IPS-15b (cell line): ENCODE measurements around the gene SDHB.

Experiments
- H3K27me3 ChIP-seq: one replicate; pipeline ENCODE4 v1.6.1; 2013; ENCODE audit warnings: low read length; ENCODE audit not compliant: control insufficient read depth, insufficient read depth
- H3K36me3 ChIP-seq: one replicate; pipeline ENCODE4 v1.6.1; 2013; ENCODE audit warnings: low read length; ENCODE audit not compliant: control insufficient read depth, insufficient read depth
- H3K4me1 ChIP-seq: one replicate; pipeline ENCODE4 v1.6.1; 2013; ENCODE audit warnings: mild to moderate bottlenecking, low read length; ENCODE audit not compliant: control insufficient read depth, insufficient read depth
- H3K4me3 ChIP-seq: one replicate; pipeline ENCODE4 v1.5.1; 2013; ENCODE audit warnings: low read depth, low read length
- H3K9ac ChIP-seq: one replicate; pipeline ENCODE4 v1.6.1; 2013; ENCODE audit warnings: low read depth, mild to moderate bottlenecking, low read length
- H3K9me3 ChIP-seq: one replicate; pipeline ENCODE4 v1.6.1; 2013; ENCODE audit warnings: mild to moderate bottlenecking, low read length; ENCODE audit not compliant: control insufficient read depth, insufficient read depth

SDHB gene

DNA sequence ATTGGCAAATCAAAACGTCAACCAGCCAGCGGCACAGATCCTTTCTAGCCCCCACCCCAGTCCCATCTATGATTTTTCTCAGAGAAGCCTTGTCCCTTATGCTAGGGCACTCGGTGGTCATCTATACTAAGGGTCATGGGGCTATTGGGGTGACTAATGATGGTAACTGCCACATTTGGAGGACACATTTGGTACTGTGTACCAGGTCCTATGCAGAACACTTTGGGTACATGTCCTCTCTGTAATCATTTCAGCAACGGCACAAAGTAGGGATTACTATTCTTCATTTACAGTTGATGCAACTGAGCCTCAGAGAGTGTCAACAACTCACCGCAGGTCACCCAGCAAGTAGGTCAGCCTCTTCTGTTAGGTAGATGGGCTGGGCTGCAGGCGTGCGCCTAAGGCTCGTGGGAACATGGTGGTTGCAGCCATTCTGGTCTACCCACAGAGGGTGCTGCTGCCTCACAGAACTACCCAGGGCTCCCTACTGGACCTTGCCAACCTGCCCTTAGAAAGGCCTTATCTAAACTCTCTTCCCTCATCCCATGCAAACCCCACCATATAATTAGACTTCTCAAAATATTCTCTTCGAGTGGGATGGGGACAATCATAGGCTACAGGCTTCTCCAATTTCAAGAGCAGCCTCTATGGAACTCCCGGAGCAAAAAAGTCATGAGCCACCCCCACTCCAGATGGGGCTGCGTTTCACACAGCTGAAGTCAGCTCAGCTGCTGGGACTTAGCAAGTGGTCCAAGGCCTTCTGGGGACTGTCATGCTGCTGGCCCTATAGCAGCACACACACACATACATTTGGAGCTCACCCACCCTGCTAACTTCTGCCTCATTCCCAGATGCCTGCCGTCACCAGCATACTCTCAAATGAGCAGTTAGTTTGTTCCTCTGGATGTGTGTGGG, 5.8 kb upstream of the SDHB start:
- Histone ChIP-seq H3K9me3 (no peaks in the 10 kb centered on the region), H3K27me3 (no peaks in the 10 kb centered on the region), H3K9ac (no peak overlapping the region), H3K36me3 (no peaks in the 10 kb centered on the region), H3K4me1 (peaks cover 12% of the 10 kb centered on the region), H3K4me3 (no peak overlapping the region)

DNA sequence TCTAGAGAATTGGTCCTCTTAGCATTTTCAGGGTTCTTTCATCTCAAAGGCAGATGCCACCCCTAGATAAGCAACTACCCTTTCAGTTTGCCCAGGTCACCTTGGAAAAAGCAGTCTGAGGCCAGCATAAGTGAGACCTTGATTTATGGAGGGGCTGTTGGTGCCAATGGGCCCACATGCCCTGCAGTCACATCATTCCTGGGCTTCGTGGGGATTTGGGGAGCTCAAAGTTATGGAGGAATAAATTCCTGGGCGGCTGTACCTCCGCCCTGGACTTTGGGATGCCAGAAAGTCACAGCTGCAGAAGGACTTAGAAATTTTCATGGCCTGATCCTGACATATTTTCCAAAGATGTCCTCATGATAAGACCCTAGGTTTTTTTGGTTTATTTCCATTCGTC, 2.7 kb upstream of the SDHB start:
- Histone ChIP-seq H3K4me3 (no peak overlapping the region), H3K36me3 (no peaks in the 10 kb centered on the region), H3K4me1 (peaks cover 19% of the 10 kb centered on the region), H3K9me3 (no peaks in the 10 kb centered on the region), H3K27me3 (no peaks in the 10 kb centered on the region), H3K9ac (no peak overlapping the region)

DNA sequence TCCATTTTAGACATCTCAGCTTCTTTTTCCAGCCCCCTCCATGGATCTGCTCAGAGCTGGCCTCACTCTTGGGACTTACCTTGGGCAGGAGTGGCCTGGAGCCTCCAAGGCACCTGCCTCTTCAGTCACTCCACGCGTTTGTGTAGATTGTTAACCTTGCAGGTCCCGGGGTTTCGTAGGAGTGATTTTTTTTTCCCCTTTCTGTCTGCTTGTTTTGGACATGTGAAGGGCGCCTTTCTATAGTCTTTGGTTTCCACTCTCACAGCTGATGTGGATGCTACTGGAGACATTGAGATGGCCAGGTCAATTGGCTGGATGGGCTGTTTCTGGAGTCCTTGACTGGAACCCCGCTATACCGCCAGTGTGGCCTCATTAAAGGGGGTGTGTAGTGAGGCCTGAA, 2.0 kb upstream of the SDHB start:
- no peak overlapping the region for H3K4me3 ChIP-seq
- no peaks in the 10 kb centered on the region for H3K27me3 ChIP-seq
- H3K9me3 ChIP-seq: no peaks in the 10 kb centered on the region
- no peak overlapping the region for H3K9ac ChIP-seq
- peaks cover 19% of the 10 kb centered on the region for H3K4me1 ChIP-seq
- H3K36me3 ChIP-seq: no peaks in the 10 kb centered on the region

DNA sequence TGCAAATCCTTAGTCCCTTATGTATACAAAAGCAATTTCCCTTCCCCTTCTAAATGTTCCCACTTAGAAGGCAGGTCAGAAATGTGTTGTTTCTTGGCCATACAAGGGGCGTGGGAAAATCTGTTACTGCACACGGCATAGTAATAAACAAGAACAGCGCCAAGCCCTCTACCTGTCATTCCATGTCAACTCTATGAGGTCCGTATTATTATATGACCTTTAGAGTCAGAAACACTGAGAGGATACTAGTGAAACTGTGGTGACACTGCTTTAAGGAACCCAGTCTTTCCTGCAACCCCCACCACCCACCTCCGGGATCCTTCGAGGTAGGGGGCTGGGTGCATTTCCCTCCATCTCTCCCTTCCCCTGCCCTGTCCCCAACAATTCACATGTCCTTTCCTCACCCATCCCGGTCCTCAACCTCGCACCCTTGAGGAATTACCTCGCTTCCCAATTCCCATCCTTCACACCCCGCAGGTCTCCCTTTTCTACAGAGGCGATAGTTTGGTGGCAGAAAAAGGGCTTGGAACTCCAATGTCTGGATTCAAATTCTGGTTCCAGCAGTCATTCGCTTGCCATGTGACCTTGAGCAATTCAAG, 647 bp downstream of the SDHB start:
- Histone ChIP-seq H3K36me3 (no peaks in the 10 kb centered on the region), H3K9ac (peak overlapping the region; percentile 91), H3K27me3 (no peaks in the 10 kb centered on the region), H3K4me1 (peaks cover 7% of the 10 kb centered on the region), H3K4me3 (peak overlapping the region; percentile 100), H3K9me3 (no peaks in the 10 kb centered on the region)

DNA sequence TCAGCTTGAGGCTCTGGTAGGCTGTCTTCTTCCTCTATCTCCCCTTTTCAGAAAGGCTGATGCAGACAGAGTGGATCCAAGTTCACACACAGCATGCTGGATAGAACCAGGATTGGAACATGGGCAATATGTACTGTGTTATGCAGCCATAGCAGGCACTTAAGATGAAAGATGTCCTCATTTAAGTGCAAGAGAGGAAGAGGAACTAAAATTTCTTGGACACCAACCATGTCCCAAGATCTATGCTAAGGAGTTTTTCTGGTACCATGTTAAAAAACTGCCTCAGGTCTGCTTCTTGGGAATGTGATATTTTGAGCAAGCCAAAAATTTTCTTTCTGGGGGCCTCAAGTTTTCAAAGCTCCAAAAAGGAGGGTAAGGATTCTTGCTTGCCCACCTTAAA, 1.2 kb downstream of the SDHB start:
- no peaks in the 10 kb centered on the region for H3K9me3 ChIP-seq
- no peaks in the 10 kb centered on the region for H3K27me3 ChIP-seq
- H3K36me3 ChIP-seq: no peaks in the 10 kb centered on the region
- peaks cover 7% of the 10 kb centered on the region for H3K4me1 ChIP-seq
- no peak overlapping the region for H3K9ac ChIP-seq
- H3K4me3 ChIP-seq: peak overlapping the region; percentile 100

DNA sequence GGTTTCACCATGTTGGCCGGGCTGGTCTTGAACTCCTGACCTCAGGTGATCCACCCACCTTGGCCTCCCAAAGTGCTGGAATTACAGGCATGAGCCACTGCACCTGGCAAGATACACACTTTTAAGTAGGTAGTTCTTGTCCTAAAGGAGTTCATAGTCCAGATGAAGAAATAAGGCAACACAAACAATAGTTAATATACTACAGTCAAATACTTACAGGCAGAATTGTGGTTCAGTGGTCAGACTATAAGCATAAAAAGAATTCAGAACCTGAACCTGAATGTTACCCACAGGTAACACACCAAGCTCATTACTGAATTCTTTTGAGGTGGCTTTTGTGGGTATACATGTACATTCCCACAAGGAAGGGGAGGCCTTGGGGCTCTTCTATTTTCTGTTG, 1.8 kb downstream of the SDHB start:
- H3K9me3 ChIP-seq: no peaks in the 10 kb centered on the region
- no peak overlapping the region for H3K9ac ChIP-seq
- H3K4me1 ChIP-seq: peaks cover 7% of the 10 kb centered on the region
- no peaks in the 10 kb centered on the region for H3K27me3 ChIP-seq
- no peaks in the 10 kb centered on the region for H3K36me3 ChIP-seq
- H3K4me3 ChIP-seq: no peak overlapping the region

DNA sequence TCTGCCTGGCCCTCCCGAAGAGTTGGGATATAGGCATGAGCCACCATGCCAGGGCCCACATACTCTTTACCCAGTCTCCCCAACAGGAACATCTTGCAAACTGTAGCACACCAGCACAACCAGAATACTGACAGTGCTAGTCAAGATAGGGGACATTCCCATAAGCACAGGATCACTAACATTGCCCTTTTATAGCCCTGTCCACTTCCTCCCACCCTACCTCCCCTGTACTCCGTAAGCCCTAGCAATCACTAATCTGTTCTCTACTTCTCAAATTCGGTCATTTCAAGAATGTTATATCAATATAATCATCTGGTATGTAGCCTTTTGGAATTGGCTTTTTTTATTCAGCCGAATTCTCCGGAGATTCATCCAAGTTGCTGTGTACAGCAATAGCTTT, 5.9 kb downstream of the SDHB start:
- H3K36me3 ChIP-seq: peaks cover 7% of the 10 kb centered on the region
- peaks cover 7% of the 10 kb centered on the region for H3K4me1 ChIP-seq
- no peak overlapping the region for H3K9ac ChIP-seq
- no peaks in the 10 kb centered on the region for H3K27me3 ChIP-seq
- H3K9me3 ChIP-seq: no peaks in the 10 kb centered on the region
- no peak overlapping the region for H3K4me3 ChIP-seq

DNA sequence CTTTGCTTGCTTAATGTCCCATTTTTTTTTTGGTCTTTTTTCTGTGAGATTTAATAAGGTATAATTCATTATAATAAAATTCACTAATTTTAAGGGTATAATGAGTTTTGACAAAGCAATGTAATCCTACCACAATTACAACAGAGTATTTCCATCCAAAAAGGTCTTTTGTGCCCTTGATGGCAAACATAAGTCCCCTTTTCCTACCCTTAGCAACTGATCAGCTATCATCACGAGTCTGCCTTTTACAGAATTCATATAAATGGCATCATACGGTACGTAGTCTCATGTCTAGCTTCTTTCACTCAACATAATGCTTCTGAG, 7.5 kb downstream of the SDHB start:
- Histone ChIP-seq H3K9ac (no peak overlapping the region), H3K27me3 (no peaks in the 10 kb centered on the region), H3K4me1 (no peaks in the 10 kb centered on the region), H3K4me3 (no peak overlapping the region), H3K9me3 (no peaks in the 10 kb centered on the region), H3K36me3 (peaks cover 15% of the 10 kb centered on the region)

DNA sequence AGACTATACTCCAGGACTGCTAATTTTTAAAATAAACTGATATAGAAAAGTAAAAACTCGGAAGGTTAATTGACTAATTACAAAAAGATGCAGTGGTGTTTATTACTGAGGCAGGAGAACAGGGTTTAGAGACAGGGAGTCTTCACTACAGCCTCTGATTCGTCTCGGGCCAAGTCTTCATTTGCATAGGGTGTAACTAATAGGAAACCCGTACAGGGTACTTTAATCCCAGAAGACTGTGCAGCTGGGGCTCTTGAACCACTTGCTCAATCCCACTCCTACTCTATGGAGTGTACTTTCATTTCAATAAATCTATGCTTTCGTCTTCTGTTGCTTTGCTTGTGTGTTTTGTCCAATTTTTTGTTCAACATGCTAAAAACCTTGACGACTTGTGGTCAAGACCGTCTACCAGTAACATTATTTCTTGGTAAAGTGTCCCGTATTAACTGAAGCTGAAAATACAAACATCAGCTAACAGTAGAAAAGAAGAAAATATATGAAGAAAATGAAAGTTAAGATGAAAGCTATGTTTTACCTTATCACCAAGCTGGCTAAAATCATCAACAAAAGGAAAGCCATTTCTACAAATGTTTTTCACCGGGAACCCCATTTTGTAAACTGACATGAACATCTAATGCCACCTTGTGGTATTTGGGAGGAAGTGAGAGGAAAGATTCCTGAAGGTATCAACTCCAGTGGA, 8.0 kb downstream of the SDHB start:
- no peak overlapping the region for H3K9ac ChIP-seq
- no peaks in the 10 kb centered on the region for H3K9me3 ChIP-seq
- H3K36me3 ChIP-seq: peaks cover 15% of the 10 kb centered on the region
- H3K4me1 ChIP-seq: no peaks in the 10 kb centered on the region
- no peaks in the 10 kb centered on the region for H3K27me3 ChIP-seq
- H3K4me3 ChIP-seq: no peak overlapping the region

DNA sequence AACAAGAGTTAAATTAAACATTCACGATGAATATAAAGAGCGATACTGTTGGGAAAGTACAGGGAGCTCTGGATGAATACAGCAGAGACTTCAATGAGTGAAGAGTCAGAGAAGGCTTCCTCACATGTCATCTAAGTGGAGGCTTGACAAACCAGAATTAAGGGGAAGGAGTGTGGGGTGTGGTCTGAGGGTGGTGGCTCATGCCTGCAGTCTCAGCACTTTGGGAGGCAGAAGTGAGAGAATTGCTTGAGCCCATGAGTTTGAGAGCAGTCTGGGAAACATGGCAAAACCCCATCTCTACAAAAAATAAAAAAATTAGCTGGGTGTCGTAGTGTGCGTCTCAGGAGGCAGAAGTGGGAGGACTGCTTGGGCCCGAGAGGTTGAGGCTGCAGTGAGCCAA, 8.7 kb downstream of the SDHB start:
- Histone ChIP-seq H3K4me1 (no peaks in the 10 kb centered on the region), H3K27me3 (no peaks in the 10 kb centered on the region), H3K9me3 (no peaks in the 10 kb centered on the region), H3K36me3 (peaks cover 18% of the 10 kb centered on the region), H3K9ac (no peak overlapping the region), H3K4me3 (no peak overlapping the region)

DNA sequence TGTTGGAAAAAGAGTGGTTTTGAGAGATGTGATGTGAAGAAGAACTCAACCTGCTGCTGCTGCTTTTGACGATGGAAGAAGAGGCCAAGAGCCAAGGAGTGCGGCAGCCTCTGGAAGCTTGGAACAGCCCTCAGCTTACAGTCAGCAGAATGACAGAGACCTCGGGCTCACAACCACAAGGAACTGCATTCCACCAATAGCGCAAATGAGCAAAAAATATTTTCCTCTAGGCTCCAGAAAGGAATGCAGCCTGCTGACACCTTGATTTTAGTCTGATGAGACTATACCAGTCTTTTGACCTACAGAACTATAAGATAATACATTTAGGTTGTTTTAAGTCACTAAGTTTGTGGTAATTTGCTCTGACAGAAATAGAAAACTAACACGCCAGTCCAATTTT, 10.2 kb downstream of the SDHB start:
- Histone ChIP-seq H3K4me3 (no peak overlapping the region), H3K36me3 (peaks cover 18% of the 10 kb centered on the region), H3K9me3 (no peaks in the 10 kb centered on the region)

DNA sequence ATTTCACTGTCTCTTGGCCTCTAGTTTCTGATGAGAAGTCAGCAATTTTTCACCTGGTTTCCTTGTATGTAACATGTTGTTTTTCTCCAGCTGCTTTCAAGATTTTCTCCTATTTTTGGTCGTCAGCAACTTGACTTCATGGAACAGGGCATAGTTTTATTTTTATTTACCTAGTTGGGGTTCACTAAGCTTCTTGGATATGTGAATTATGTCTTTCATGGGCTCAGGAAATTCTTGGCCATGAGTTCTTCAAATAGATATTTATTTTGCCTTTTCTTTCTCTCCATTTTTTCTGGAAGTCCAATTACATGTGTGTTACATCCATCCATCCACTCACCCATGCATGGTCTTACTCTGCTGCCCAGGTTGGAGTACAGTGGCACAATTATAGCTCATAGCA, 13.7 kb downstream of the SDHB start:
- no peaks in the 10 kb centered on the region for H3K9me3 ChIP-seq
- no peak overlapping the region for H3K9ac ChIP-seq
- no peaks in the 10 kb centered on the region for H3K4me1 ChIP-seq
- no peaks in the 10 kb centered on the region for H3K27me3 ChIP-seq
- H3K4me3 ChIP-seq: no peak overlapping the region
- peaks cover 21% of the 10 kb centered on the region for H3K36me3 ChIP-seq

More for the DNA sequence above, 10.2 kb downstream of the SDHB start:
- Histone ChIP-seq H3K27me3 (no peaks in the 10 kb centered on the region), H3K4me1 (no peaks in the 10 kb centered on the region), H3K9ac (no peak overlapping the region)
